Stimulated activated CD8-positive, alpha-beta memory T cell treated with anti-CD3 and anti-CD28 coated beads, Interleukin-12 subunit alpha, Interleukin-12 subunit beta, amount 100 ng/mL, for 24 hours (primary cell): ENCODE results near the gene HDAC4.

Experiments used
- DNase-seq: peaks from one replicate; pipeline ENCODE4 v3.0.0-alpha.2; 2020; ENCODE audit errors: extremely low read depth

Gene HDAC4

DNA sequence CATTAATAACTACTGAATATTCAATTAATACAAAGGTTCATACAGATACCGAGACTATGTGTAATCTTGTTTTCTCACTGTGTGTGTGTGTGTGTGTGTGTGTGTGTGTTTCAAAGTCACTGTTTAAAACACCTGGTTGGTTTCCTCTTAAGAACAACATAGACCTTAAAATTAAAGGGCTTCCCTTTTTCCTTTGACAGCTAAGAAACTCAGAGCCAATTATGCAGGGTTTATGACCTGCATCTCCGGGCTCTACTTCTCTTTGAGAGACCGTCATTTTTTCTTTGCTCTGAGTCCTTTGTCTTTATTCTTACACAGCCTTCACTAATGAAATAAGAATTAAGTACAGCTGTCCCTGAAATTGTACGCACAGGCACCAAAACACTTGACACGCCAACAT is 145.6 kb downstream of the HDAC4 start:
- DNase-seq, result no peak

DNA sequence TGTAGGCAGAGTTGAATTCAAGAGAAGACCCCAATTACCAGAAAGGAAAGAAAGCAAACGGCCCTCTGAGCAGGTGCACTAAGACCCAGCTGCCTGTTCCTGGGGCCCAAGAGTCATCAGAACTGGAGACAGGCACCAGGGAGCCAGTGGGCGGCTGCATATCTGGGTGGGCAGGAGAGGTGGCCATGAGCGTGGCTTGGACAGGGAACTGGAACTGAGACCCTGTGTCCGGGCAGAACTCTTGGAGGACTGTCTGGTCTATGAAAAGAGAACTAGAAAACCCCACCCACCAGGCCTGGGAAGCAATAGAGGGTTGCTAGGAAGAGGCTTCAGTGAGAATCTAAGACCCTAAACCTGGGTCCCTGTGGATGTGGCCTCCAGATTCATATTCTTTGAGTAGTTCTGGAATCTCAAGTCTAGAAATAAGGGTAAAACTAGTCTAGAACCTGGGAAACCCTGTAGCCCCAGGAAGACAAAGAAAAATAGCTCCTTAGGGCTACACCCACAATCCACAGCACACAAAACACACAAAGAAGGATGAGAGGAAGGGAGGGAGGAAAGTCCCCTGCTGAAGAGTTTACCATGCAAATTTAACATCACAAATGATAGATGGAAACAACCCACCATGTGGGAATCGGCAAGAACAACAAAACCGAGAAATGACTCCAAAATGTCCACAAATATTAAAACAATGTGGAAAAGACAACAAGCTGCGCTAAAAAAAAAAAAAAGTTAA is 147.0 kb downstream of the HDAC4 start:
- no peak for DNase-seq

- DNase-seq, result no peak
Measured at GRCh38 chr2:239253264-239253663, 147.6 kb downstream of the HDAC4 start.

GRCh38 chr2:239252801-239253200 is 148.0 kb downstream of the HDAC4 start:
- no peak for DNase-seq

DNA sequence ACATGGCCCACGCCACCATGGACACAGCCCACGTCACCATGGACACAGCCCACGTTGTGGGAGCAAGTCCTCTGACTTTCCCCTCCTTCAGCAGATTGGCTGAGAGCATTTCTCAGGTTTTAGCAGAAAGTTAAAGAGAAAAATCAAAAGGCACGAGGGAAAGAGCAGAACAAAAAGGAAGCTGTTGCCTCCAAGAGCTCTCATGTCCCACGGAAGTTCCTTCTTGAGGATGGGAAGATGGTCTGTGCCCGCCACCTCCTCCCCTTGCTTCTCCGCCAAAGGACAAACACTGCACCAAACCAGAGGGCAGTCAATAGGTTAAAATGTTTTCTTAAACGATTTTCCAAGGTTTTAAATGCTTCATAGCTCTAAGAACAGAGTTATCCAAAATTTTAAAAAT is 148.4 kb downstream of the HDAC4 start:
- no peak for DNase-seq

DNA sequence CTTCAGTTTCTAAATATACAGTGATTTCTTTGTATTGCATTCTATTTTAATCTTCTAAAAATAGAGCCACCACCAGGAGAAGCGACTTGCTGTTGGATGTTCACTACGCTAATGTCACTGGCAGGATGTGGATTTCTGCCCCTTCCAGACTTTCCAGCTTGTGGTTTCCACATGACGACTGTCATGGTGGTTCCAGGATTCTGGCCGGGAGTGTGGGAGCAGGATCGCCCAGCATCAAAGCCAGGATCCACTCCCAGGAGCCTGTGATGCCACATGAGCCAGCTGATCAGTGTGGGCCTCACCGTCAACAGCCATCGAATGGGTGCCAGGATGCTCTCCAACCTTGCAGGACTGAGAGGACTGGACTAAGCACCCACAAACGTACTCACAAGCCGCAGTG is 148.8 kb downstream of the HDAC4 start:
- DNase-seq, result no peak

- DNase-seq, result no peak
Measured at GRCh38 chr2:239250216-239251081, 150.4 kb downstream of the HDAC4 start.

GRCh38 chr2:239249776-239250175 is 151.0 kb downstream of the HDAC4 start:
- DNase-seq, result no peak

GRCh38 chr2:239249048-239249447 is 151.8 kb downstream of the HDAC4 start:
- DNase-seq, result no peak

- no peak for DNase-seq
Measured at GRCh38 chr2:239247401-239248245, 153.2 kb downstream of the HDAC4 start.

DNA sequence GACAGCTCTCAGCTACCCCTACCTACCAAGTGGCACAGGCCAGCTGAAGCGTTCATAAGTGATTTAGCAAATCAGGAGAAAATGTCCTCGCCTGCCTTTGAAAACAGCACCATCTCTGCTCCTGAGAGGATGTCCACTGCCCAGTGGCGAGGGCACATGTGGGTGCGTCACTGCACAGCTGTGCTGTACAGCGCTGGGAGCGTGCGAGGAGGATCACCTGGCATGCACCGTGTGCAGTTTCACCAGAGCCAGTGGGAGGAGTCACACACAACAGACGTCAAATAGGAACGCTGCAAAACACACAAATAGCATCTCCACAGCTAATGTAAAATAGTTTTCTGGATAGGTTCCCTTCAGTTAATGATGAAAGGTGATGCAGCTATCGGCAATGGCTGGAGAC is 154.1 kb downstream of the HDAC4 start:
- no peak for DNase-seq

DNA sequence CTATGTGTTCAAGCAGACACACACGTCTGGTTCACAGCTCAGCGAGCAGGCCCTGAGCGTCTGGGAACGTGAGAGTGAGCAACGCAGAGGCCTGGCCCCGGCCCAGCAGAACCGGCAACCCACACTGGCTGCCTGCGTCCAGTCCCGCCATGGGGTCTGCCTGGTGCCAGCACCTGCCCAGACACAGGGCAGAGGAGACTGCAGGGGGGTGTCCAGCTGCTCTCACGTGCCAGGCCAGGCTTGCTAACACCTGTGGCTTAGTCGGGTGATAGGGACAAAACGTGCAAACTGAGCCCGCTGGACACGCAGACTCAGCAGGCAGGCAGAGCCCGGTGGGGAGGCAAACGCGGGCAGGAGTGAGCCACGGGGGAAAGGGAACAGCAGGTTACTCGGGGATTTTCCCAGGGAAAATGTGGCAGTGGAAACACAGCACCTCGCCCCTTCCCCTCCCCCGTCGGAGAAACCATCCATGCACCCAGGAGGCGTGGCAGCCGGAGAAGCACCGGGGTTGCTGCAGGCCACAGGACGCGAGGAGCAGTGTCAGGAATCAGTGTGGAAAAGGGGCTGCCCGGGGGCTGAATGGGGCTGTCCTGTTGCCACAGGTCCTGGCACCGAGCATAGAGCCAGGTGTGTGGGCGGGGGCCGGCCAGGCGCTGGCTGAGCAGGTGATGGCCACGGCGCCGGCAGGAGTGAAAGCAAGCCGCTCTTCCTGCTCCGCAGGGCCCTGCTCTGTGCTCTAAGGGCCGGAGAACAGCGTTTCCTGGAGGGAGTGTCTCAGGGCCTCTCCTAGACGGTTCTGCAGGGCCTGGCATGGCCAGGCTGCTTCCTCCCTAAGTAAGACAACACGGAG is 154.7 kb downstream of the HDAC4 start:
- no peak for DNase-seq

DNA sequence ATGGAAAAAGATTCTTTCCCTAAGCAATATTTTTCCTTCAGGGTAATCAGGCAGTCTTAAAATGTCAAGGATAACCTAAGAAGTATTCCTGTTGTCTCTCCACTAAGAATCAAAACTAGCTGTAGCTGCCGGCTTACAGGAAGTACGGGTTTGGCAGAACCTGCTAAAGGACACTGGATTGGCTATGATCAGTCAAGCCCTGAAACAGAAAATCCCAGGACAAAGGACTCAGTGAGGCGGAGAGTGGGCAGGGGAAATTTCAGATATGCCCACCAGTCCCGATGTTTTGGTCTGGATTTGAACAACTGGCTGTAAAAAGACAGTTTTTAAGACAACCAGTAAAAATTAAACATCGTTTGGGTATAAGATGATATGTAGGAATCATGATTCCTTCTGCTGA is 155.7 kb downstream of the HDAC4 start:
- no peak for DNase-seq

GRCh38 chr2:239244625-239245024 is 156.2 kb downstream of the HDAC4 start:
- no peak for DNase-seq

DNA sequence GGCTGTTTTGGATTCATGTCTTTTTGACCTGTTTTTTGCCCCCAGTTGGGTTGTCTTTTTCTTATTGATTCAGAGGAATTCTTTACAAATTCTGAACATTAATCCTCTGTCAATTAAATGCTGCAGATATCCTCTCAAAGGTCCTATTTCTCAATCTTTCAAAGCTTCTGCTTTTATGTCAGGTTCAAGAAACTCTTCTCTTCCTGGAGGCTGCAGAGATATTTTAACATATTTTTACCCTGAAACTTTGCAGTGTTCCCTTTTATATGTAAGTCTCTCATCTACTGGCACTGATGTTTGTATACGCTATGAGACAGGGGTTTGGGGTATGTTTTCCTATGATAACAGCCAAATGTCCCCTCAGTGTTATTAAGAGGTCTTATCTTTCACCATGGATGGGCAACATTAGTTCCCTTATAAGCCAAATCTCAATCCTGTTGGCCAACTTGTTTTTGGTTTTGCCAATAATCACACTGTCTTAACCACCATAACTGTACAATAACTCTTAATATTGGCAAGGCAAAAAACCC is 159.3 kb downstream of the HDAC4 start:
- no peak for DNase-seq

- no peak for DNase-seq
Measured at GRCh38 chr2:239240414-239240881, 160.4 kb downstream of the HDAC4 start.

GRCh38 chr2:239239607-239240413 is 161.0 kb downstream of the HDAC4 start:
- no peak for DNase-seq

DNA sequence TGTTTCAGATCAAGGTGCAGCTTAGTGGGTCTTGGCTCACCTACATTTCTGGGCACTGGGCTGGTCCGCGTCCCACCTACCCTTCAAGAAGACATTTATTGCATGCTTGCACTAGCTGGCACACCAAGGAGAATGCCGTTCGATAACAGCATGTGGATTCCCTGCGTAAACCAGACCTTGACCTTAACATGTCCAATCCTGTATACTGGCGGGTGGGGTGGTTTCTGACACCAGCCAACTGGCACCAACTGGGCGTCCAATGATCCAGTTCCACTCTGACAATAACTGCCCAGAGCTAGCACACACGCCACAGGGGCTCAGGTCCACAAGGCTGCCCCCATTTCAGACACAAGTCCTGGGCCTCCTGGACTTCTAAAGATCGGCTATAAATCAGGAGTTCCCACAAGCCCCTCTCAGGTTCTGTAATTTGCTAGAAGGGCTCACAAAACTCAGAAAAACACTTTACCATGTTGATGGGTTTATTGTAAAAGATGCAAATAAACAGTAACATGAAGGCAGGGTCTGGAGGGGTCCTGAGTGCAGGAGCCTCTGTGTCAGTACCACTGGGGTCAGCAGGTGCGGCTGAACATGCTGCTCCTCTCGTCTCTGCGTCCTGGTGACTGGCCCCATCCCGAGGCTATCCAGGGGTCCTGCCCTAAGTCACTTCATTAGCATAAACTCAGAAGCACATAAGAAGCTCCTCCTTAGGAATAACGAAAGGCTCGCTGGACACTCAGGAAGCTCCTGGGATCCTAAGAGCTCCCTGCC is 161.8 kb downstream of the HDAC4 start:
- DNase-seq, result no peak

- DNase-seq, result no peak
Measured at GRCh38 chr2:239238381-239238780, 162.4 kb downstream of the HDAC4 start.
